H1 (cell line): ENCODE data around the gene IMPG2. TPM values are rescaled to one million over a fixed set of nuclear protein-coding genes. Genes with fewer than 3 reads are reported as not detected.

ENCODE experiments used
- polyA plus RNA-seq, 7 experiments: library from polyadenylated mRNA; depleted of rRNA in 3 of 7; stranded (reverse) in 5 of 7; unstranded in 2 of 7; fragments of >200 nt in 5 of 7; fragments of 200-250 nt in 2 of 7; gene quantifications; 1 replicate in 5 of 7; 2 replicates in 1 of 7; 4 replicates in 1 of 7; pipeline versions ENCODE4 v1.2.1 to v1.2.3, GENCODE V29; 2011 to 2013; ENCODE audit warnings: missing spikeins in 2 of 7, mixed read lengths in 2 of 7
- total RNA-seq: library from RNA; stranded (reverse); fragmentation: NEBNext Ultra II Directional; extraction: Animal tissue kit (Norgen Biotek cat#: 25700); gene quantifications from 2 replicates; pipeline ENCODE4 v1.2.1, GENCODE V29; 2021
- TF ChIP-seq, protein P1 (sequence below): IDR thresholded peaks from 2 replicates; pipeline ENCODE4 v1.6.1; 2011; ENCODE audit warnings: low read length, improper control_type of control experiment

IMPG2 gene
- total and polyA plus RNA-seq, 2 of the 8 experiments (the other 6 are each of a cell fraction or from before 2014, with no cell fraction given), result 0.03 to 0.06 TPM

DNA sequence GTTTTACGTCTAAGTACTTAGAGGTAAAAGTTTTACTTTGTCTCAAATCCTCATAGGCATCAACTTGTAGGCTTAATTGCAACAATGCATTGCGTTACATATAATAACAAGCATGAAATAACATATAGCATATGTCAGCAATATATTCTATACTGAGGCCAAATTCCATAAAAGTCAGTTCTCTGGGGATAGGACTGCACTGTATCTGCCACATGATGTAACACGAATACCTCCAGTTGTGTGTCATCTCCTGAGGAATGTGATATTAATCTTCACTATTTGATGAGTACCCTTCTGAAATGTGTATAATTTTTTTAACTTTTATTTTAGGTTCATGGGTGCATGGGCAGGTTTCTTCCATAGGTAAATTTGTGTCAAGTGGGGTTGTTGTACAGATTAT is 126.4 kb downstream of the IMPG2 start (continued):
- TF ChIP-seq, protein P1, sequence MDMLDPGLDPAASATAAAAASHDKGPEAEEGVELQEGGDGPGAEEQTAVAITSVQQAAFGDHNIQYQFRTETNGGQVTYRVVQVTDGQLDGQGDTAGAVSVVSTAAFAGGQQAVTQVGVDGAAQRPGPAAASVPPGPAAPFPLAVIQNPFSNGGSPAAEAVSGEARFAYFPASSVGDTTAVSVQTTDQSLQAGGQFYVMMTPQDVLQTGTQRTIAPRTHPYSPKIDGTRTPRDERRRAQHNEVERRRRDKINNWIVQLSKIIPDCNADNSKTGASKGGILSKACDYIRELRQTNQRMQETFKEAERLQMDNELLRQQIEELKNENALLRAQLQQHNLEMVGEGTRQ, result no peak
- TF ChIP-seq, all 59 proteins: peak for 0
